ENCODE data around the gene PAH. TPM values are rescaled to one million over a fixed set of nuclear protein-coding genes. Genes with fewer than 3 reads are reported as not detected.

Gene PAH
- not detected for total RNA-seq
- long read RNA-seq = 0 reads

- DNase-seq (ENCODE audit: low spot score) = no peak
- intact Hi-C loops (cut with DNase I) = no loop called here
Observed at GRCh38 chr12:102917026-102917787, at the start of gene PAH. PAH (minus strand) TSS chr12:102917244; CDS start chr12:102917130, 114 bp downstream.

GRCh38 chr12:102966200-102966863, 49.3 kb upstream of the PAH start:
- intact Hi-C loops (cut with DNase I) = no loop called here
- no peak for DNase-seq (ENCODE audit: low spot score)

- DNase-seq (ENCODE audit: low spot score) = no peak
- intact Hi-C loops (cut with DNase I) = no loop called here
Observed at GRCh38 chr12:102965281-102966155, 48.5 kb upstream of the PAH start.

- intact Hi-C loops (cut with DNase I) = no loop called here
- no peak for DNase-seq (ENCODE audit: low spot score)
Observed at GRCh38 chr12:102964872-102965271, 47.8 kb upstream of the PAH start.

GRCh38 chr12:102963796-102964195, 46.8 kb upstream of the PAH start:
- intact Hi-C loops (cut with DNase I) = no loop called here
- no peak for DNase-seq (ENCODE audit: low spot score)

- intact Hi-C loops (cut with DNase I) = no loop called here
- DNase-seq (ENCODE audit: low spot score) = no peak
Observed at GRCh38 chr12:102962986-102963385, 45.9 kb upstream of the PAH start.

GRCh38 chr12:102962532-102962931, 45.5 kb upstream of the PAH start:
- intact Hi-C loops (cut with DNase I) = no loop called here
- no peak for DNase-seq (ENCODE audit: low spot score)

GRCh38 chr12:102961466-102961855, 44.4 kb upstream of the PAH start:
- DNase-seq (ENCODE audit: low spot score) = no peak
- intact Hi-C loops (cut with DNase I) = no loop called here

GRCh38 chr12:102960766-102961465, 43.9 kb upstream of the PAH start:
- no peak for DNase-seq (ENCODE audit: low spot score)
- intact Hi-C loops (cut with DNase I) = no loop called here

GRCh38 chr12:102959391-102959790, 42.3 kb upstream of the PAH start:
- DNase-seq (ENCODE audit: low spot score) = no peak
- intact Hi-C loops (cut with DNase I) = no loop called here

- DNase-seq (ENCODE audit: low spot score) = no peak
- intact Hi-C loops (cut with DNase I) = no loop called here
Observed at GRCh38 chr12:102958830-102959176, 41.8 kb upstream of the PAH start.

GRCh38 chr12:102958073-102958829, 41.2 kb upstream of the PAH start:
- intact Hi-C loops (cut with DNase I) = no loop called here
- no peak for DNase-seq (ENCODE audit: low spot score)

- intact Hi-C loops (cut with DNase I) = no loop called here
- no peak for DNase-seq (ENCODE audit: low spot score)
Observed at GRCh38 chr12:102957339-102958050, 40.5 kb upstream of the PAH start, which contains the start of gene ASCL1. ASCL1 (plus strand) TSS chr12:102957674; CDS start chr12:102958245, 571 bp downstream.

- intact Hi-C loops (cut with DNase I) = no loop called here
- DNase-seq (ENCODE audit: low spot score) = no peak
Observed at GRCh38 chr12:102956738-102957327, 39.8 kb upstream of the PAH start.

GRCh38 chr12:102955926-102956737, 39.1 kb upstream of the PAH start:
- intact Hi-C loops (cut with DNase I) = no loop called here
- no peak for DNase-seq (ENCODE audit: low spot score)

- no peak for DNase-seq (ENCODE audit: low spot score)
- intact Hi-C loops (cut with DNase I) = no loop called here
Observed at GRCh38 chr12:102954134-102954533, 37.1 kb upstream of the PAH start.

GRCh38 chr12:102953221-102953620, 36.2 kb upstream of the PAH start:
- DNase-seq (ENCODE audit: low spot score) = no peak
- intact Hi-C loops (cut with DNase I) = no loop called here

Measured in cardiac septum (tissue), 1 donor.